ENCODE data around the gene LYSMD2. TPM values are rescaled to one million over a fixed set of nuclear protein-coding genes. Genes with fewer than 3 reads are reported as not detected.

LYSMD2 gene
- total and polyA plus RNA-seq, 7 donors = 4.3 to 16.8 (median 7.2) TPM

- Histone ChIP-seq H3K4me1 (no peaks in the 10 kb centered on the region), H3K4me3 (no peak overlapping the region), H3K36me3 (ENCODE audit: insufficient read depth in 1 of 2, low read depth in 1 of 2) (peaks cover 0 to 39% of the 10 kb centered on the region in 2 donors), H3K27me3 (ENCODE audit: insufficient read depth in 3 of 3, low read length in 2 of 3) (no peaks in the 10 kb centered on the region), H3K9me3 (no peaks in the 10 kb centered on the region), H3K27ac (no peak overlapping the region)
- ATAC-seq (no peak), DNase-seq (no peak)
- WGBS, 3 donors = 82 to 89% (median 88%) methylated on average over 1 of the region's 1 CpG
- intact Hi-C loops (cut with DNase I) = no loop called here
- no peak for TF ChIP-seq CTCF (IDR thresholded peaks at IDR 0.05)
Observed at GRCh38 chr15:51780636-51781035, 43.2 kb upstream of the LYSMD2 start.

- H3K27me3 ChIP-seq (ENCODE audit: insufficient read depth in 3 of 3, low read length in 2 of 3) = no peaks in the 10 kb centered on the region
- peaks cover 0 to 32% of the 10 kb centered on the region in 2 donors for H3K36me3 ChIP-seq (ENCODE audit: insufficient read depth in 1 of 2, low read depth in 1 of 2)
- no peaks in the 10 kb centered on the region for H3K4me1 ChIP-seq
- no peak overlapping the region for H3K27ac ChIP-seq
- 59 to 63% (median 60%) methylated on average over 6 of the region's 6 CpGs for WGBS, 3 donors
- ATAC-seq = peak; percentile 85 to 98 (median 94)
- H3K4me3 ChIP-seq = no peak overlapping the region
- peak; percentile 81 for TF ChIP-seq CTCF (IDR thresholded peaks at IDR 0.05)
- H3K9me3 ChIP-seq = no peaks in the 10 kb centered on the region
- peak in 1 of 2 donors; percentile 30 for DNase-seq
- intact Hi-C loops (cut with DNase I) = loop anchor here (1.0 to 2.0 kb wide), 2 partner anchors 126 to 127 kb away; no protein-coding TSS in a partner anchor
Observed at GRCh38 chr15:51776952-51777569, 39.6 kb upstream of the LYSMD2 start.

- Histone ChIP-seq H3K36me3 (ENCODE audit: insufficient read depth in 1 of 2, low read depth in 1 of 2) (peaks cover 0 to 28% of the 10 kb centered on the region in 2 donors), H3K4me3 (no peak overlapping the region), H3K9me3 (no peaks in the 10 kb centered on the region), H3K27ac (no peak overlapping the region), H3K4me1 (no peaks in the 10 kb centered on the region), H3K27me3 (ENCODE audit: insufficient read depth in 3 of 3, low read length in 2 of 3) (no peaks in the 10 kb centered on the region)
- TF ChIP-seq CTCF (IDR thresholded peaks at IDR 0.05) = peak; percentile 70
- intact Hi-C loops (cut with DNase I) = loop anchor here in 1 of 2 donors (2.0 kb wide), 1 partner anchor 125 kb away; no protein-coding TSS in a partner anchor
- ATAC-seq (peak; percentile 51 to 90 (median 76)), DNase-seq (no peak)
- WGBS, 3 donors = 59 to 70% (median 62%) methylated on average over 11 of the region's 11 CpGs
Observed at GRCh38 chr15:51775967-51776816, 38.7 kb upstream of the LYSMD2 start.

- intact Hi-C loops (cut with DNase I) = no loop called here
- H3K4me3 ChIP-seq = no peak overlapping the region
- no peaks in the 10 kb centered on the region for H3K4me1 ChIP-seq
- H3K9me3 ChIP-seq = no peaks in the 10 kb centered on the region
- ATAC-seq (no peak), DNase-seq (no peak)
- TF ChIP-seq CTCF (IDR thresholded peaks at IDR 0.05) = no peak
- WGBS, 3 donors = 78 to 89% (median 87%) methylated on average over 3 of the region's 3 CpGs
- H3K36me3 ChIP-seq (ENCODE audit: insufficient read depth in 1 of 2, low read depth in 1 of 2) = peaks cover 0 to 23% of the 10 kb centered on the region in 2 donors
- H3K27me3 ChIP-seq (ENCODE audit: insufficient read depth in 3 of 3, low read length in 2 of 3) = no peaks in the 10 kb centered on the region
- H3K27ac ChIP-seq = no peak overlapping the region
Observed at GRCh38 chr15:51774916-51775315, 37.5 kb upstream of the LYSMD2 start.
